Uterus (tissue), 2 donors: ENCODE measurements around the gene PRUNE2.

Source experiments
- CTCF ChIP-seq, 4 experiments: fragments of 200-600 bp in 2 of 4; fragments of 450-650 bp in 2 of 4; sonication (generic) in 2 of 4; IDR thresholded peaks; one replicate each; pipeline ENCODE4 v1.5.1; 2016 to 2019; ENCODE audit warnings: antibody characterized with exemption in 4 of 4, mild to moderate bottlenecking in 2 of 4, moderate library complexity in 1 of 4
- POLR2A ChIP-seq, 2 donors: fragments of 450-650 bp; IDR thresholded peaks; one replicate each; pipeline ENCODE4 v1.6.1; 2016; ENCODE audit warnings: antibody characterized with exemption in 2 of 2, mild to moderate bottlenecking in 1 of 2, moderate library complexity in 1 of 2

DNA sequence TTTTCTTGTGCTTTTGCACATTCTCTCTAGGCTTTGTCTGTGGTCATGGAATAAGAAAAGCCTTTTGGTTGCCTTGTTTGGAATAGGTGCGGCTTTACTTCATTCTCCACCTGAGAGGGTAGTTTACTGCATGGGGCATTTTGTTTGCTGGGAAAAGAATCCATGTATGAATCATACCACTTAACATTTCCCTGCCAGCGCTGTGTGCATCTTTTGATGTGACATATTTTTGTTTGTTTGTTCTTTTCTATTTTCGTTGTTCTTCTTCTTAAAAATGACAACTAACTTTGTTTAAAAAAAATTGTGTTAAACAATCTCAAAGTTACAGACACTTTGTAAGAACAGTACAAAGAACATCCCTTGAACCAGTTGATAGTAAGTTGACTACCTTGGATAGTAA is 333.8 kb downstream of the PRUNE2 start:
- no peak for TF ChIP-seq CTCF (IDR thresholded peaks at IDR 0.05)
- TF ChIP-seq POLR2A (IDR thresholded peaks at IDR 0.05), result no peak
